Type B pancreatic cell (in vitro differentiated cells): ENCODE measurements around the gene MRPL43. TPM values are rescaled to one million over a fixed set of nuclear protein-coding genes. Genes with fewer than 3 reads are reported as not detected.
A peak's percentile ranks its signal among the peaks of the same experiment; 100 is the strongest.

Source experiments
- DNase-seq: peaks from one replicate; pipeline ENCODE4 v3.0.0; 2021; ENCODE audit warnings: mixed read lengths; ENCODE audit not compliant: unreplicated experiment; ENCODE audit errors: extremely low spot score
- H3K27ac Mint-ChIP-seq: 2 replicates; pipeline ENCODE4 v1.8.0; 2021; ENCODE audit warnings: mild to moderate bottlenecking, mixed read lengths
- H3K27me3 Mint-ChIP-seq: 2 replicates; pipeline ENCODE4 v1.8.0; 2021; ENCODE audit warnings: mixed read lengths
- H3K36me3 Mint-ChIP-seq: 2 replicates; pipeline ENCODE4 v1.8.0; 2021; ENCODE audit warnings: mixed read lengths
- H3K4me1 Mint-ChIP-seq: one replicate; pipeline ENCODE4 v1.8.0; 2021; ENCODE audit warnings: mixed read lengths; ENCODE audit not compliant: unreplicated experiment
- H3K4me3 Mint-ChIP-seq: 2 replicates; pipeline ENCODE4 v1.8.0; 2021; ENCODE audit warnings: mild to moderate bottlenecking, mixed read lengths
- H3K9me3 Mint-ChIP-seq: 2 replicates; pipeline ENCODE4 v1.8.0; 2021; ENCODE audit warnings: mixed read lengths
- total RNA-seq: library from RNA; stranded (reverse); gene quantifications from 2 replicates; pipeline ENCODE4 v1.2.1, GENCODE V29; 2021; ENCODE audit warnings: low replicate concordance
- TF ChIP-seq, protein P1 (sequence below): fragments of 200-600 bp; sonication (generic); conservative IDR thresholded peaks from 2 replicates; pipeline ENCODE4 v1.5.0; 2021; ENCODE audit warnings: antibody characterized with exemption, mild to moderate bottlenecking

MRPL43 gene
- total RNA-seq, 1 donor from 2014 or later: 74.2 TPM

GRCh38 chr10:100999742-101000126 lies 12.4 kb upstream of the MRPL43 start, which contains the start of gene LZTS2:
TSS of gene LZTS2 (plus strand) at chr10:100999808. CDS start at chr10:101002539, 2,731 bp downstream.
- peak within 1 kb of the TSS; percentile 94 for H3K4me3 Mint-ChIP-seq
- DNase-seq: no peak
- H3K27ac Mint-ChIP-seq: peak within 1 kb of the TSS; percentile 95
- H3K9me3 Mint-ChIP-seq: no peaks in the 10 kb centered on the region
- peaks cover 24% of the 10 kb centered on the region for H3K4me1 Mint-ChIP-seq
- TF ChIP-seq, protein P1, sequence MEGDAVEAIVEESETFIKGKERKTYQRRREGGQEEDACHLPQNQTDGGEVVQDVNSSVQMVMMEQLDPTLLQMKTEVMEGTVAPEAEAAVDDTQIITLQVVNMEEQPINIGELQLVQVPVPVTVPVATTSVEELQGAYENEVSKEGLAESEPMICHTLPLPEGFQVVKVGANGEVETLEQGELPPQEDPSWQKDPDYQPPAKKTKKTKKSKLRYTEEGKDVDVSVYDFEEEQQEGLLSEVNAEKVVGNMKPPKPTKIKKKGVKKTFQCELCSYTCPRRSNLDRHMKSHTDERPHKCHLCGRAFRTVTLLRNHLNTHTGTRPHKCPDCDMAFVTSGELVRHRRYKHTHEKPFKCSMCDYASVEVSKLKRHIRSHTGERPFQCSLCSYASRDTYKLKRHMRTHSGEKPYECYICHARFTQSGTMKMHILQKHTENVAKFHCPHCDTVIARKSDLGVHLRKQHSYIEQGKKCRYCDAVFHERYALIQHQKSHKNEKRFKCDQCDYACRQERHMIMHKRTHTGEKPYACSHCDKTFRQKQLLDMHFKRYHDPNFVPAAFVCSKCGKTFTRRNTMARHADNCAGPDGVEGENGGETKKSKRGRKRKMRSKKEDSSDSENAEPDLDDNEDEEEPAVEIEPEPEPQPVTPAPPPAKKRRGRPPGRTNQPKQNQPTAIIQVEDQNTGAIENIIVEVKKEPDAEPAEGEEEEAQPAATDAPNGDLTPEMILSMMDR: no peak
- no peaks in the 10 kb centered on the region for H3K27me3 Mint-ChIP-seq
- peaks cover 4% of the 10 kb centered on the region for H3K36me3 Mint-ChIP-seq

DNA sequence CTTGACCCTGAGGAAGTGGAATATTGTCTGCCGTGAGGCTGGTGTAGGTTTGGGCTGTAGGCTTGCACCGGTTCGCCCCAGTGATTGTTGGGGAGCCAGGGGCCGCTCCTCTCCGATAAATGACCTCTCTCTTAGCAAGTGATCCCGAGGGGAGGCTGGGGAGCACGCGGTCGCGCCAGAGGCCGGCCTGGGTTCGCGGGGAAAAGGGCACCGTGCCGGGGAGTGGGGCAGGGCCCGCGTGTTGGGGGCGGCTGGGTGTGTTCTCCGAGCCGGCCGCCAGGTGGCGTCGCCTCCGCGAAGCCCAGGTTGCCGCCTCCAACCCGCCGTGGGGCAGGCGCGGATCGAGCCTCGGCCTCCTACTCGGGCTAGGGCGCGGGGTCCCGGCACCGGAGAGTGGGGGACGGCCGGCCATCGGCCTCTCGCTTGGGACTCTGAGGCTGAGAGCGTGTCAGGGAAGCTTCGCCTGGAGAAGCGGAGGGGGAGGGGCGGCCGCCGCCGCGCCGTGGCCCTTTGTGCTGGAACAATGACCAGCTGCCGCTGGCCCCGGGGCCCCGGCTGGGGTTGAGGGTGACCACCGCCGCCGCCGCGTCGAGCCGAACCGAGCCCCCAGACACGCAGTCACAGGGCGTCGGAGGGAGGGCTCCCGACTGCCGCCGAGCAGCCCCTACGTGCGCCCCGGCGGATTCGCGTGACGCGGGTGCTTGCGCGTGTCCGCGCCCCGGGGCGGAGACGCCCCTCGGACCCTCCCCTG lies 11.9 kb upstream of the MRPL43 start:
- Mint-ChIP-seq H3K4me1 (peaks cover 30% of the 10 kb centered on the region), H3K27ac (peak overlapping the region; percentile 95), H3K27me3 (no peaks in the 10 kb centered on the region), H3K9me3 (no peaks in the 10 kb centered on the region), H3K36me3 (peaks cover 4% of the 10 kb centered on the region), H3K4me3 (peak overlapping the region; percentile 94)
- TF ChIP-seq, protein P1: peak; percentile 100
- peak; percentile 90 for DNase-seq

- Mint-ChIP-seq H3K36me3 (peaks cover 4% of the 10 kb centered on the region), H3K4me3 (peak overlapping the region; percentile 94), H3K27me3 (no peaks in the 10 kb centered on the region), H3K27ac (peak overlapping the region; percentile 95), H3K4me1 (peaks cover 30% of the 10 kb centered on the region), H3K9me3 (no peaks in the 10 kb centered on the region)
- DNase-seq: peak; percentile 92
- TF ChIP-seq, protein P1: no peak
Observed at GRCh38 chr10:100998183-100998990, 11.1 kb upstream of the MRPL43 start.

- Mint-ChIP-seq H3K27ac (peak overlapping the region; percentile 95), H3K27me3 (no peaks in the 10 kb centered on the region), H3K4me3 (peak overlapping the region; percentile 94), H3K36me3 (peaks cover 4% of the 10 kb centered on the region), H3K9me3 (no peaks in the 10 kb centered on the region), H3K4me1 (peaks cover 30% of the 10 kb centered on the region)
- peak; percentile 92 for DNase-seq
- TF ChIP-seq, protein P1: peak; percentile 93
Observed at GRCh38 chr10:100997360-100998182, 10.3 kb upstream of the MRPL43 start.

DNA sequence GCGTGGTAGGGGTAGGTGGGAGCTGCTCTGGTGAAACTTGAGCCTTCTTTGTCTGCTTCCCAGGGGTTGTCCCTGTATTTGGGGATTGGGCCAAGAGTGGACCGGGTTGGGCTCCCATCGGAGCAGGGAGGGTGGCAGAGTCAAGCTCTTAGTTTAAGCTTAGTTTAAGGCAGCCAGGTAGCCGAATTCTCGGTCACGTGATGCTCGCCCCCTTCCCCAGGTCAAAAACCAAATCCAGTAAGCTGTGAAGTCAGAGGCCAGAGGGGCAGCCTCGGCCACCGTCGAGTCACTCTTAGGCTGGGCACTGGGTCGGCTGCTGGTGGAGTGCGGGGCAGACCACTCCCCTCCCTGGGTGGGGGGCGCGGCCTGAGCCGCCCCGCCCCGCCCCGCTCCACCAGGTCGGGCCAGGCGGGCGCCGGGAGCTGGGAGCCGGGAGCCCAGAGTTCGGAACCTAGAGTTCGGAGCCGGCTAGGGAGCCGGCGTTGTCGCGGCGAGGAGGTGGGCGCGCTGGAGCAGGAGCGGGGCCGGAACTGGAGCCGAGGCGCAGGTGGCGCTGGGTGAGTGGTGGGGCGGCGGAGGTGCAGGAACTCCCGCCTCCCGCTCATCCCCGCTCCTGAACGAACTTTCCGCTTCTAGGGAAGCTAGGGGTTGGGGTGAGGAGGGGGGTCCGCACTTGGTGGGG lies 9.5 kb upstream of the MRPL43 start:
- no peaks in the 10 kb centered on the region for H3K27me3 Mint-ChIP-seq
- TF ChIP-seq, protein P1: no peak
- H3K4me3 Mint-ChIP-seq: peak overlapping the region; percentile 94
- DNase-seq: no peak
- no peaks in the 10 kb centered on the region for H3K9me3 Mint-ChIP-seq
- H3K27ac Mint-ChIP-seq: peak overlapping the region; percentile 70
- peaks cover 30% of the 10 kb centered on the region for H3K4me1 Mint-ChIP-seq
- H3K36me3 Mint-ChIP-seq: peaks cover 4% of the 10 kb centered on the region
